GM12875 (cell line): ENCODE data around the gene EPHA3.

ENCODE experiments used
- H3K4me3 ChIP-seq: one replicate; pipeline ENCODE4 v1.5.1; 2011; ENCODE audit warnings: low read depth, low read length, control low read depth
- CTCF ChIP-seq: IDR thresholded peaks from 2 replicates; pipeline ENCODE4 v1.5.1; 2011; ENCODE audit warnings: low read depth, mild to moderate bottlenecking, control low read depth, inconsistent platforms, low read length, moderate library complexity, borderline replicate concordance; ENCODE audit not compliant: insufficient read depth

Gene EPHA3

GRCh38 chr3:89164774-89165173 lies 57.4 kb downstream of the EPHA3 start:
- no peak for TF ChIP-seq CTCF
- no peak overlapping the region for H3K4me3 ChIP-seq

GRCh38 chr3:89165636-89166263 lies 58.3 kb downstream of the EPHA3 start:
- H3K4me3 ChIP-seq: no peak overlapping the region
- no peak for TF ChIP-seq CTCF

- H3K4me3 ChIP-seq: no peak overlapping the region
- no peak for TF ChIP-seq CTCF
Observed at GRCh38 chr3:89171687-89172545, 64.5 kb downstream of the EPHA3 start.

GRCh38 chr3:89173546-89173945 lies 66.1 kb downstream of the EPHA3 start:
- H3K4me3 ChIP-seq: no peak overlapping the region
- TF ChIP-seq CTCF: no peak

GRCh38 chr3:89179355-89180001 lies 72.1 kb downstream of the EPHA3 start:
- TF ChIP-seq CTCF: no peak
- H3K4me3 ChIP-seq: no peak overlapping the region

DNA sequence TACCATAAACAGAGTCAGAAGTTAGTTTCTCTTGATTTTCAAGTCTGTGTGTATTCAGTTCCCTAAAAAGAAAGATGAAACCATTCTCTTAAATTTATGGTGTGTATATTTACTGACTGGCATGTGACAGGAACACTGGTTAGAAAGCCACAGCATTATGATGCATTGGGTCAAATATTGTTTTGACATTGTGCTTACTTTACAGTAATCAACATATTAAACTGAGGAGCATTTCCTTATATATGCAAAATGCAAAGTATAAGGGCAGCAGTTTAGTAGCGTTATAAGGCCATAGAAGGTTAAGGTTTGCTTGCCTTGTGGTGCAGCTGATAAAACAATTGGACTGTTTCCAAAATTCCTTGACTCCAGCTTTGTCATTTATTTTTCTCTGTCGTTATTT lies 72.9 kb downstream of the EPHA3 start:
- no peak overlapping the region for H3K4me3 ChIP-seq
- no peak for TF ChIP-seq CTCF
